Endothelial cell of umbilical vein (primary cell): ENCODE data around the gene MTMR3. TPM values are rescaled to one million over a fixed set of nuclear protein-coding genes. Genes with fewer than 3 reads are reported as not detected.

Experiments used
- BruUV-seq: library from RNA; stranded (reverse); fragments of 400-500 nt; replicated peaks from 2 replicates; lab custom pipeline; 2021; lab: Mats Ljungman, UMichigan
- CTCF ChIA-PET: fragments of 300-600, 350-600 bp; sonication (Branson Sonifier 250); formaldehyde crosslinking; loops from one replicate; lab custom pipeline; 2021; ENCODE audit warnings: antibody characterized with exemption, inconsistent platforms; lab: Charles Lee
- POLR2A ChIA-PET: fragments of 300-600, 350-600 bp; sonication (Branson Sonifier 250); formaldehyde crosslinking; loops from one replicate; lab custom pipeline; 2021; ENCODE audit warnings: antibody characterized with exemption, inconsistent platforms; lab: Charles Lee
- DNase-seq: peaks from one replicate; pipeline ENCODE4 v3.0.0-alpha.2; 2011; ENCODE audit warnings: low read depth, low spot score
- FAIRE-seq: peaks from 2 replicates; lab custom pipeline; 2011; peaks lifted over from hg19 to GRCh38; lab: Jason Lieb, UNC
- H2AFZ ChIP-seq: 2 replicates; pipeline ENCODE4 v1.6.0; 2012; ENCODE audit warnings: low read depth, low read length, control low read depth, inconsistent platforms
- H3K27ac ChIP-seq: 2 replicates; pipeline ENCODE4 v1.5.1; 2011; ENCODE audit warnings: low read depth, mild to moderate bottlenecking, control low read depth, low read length, moderate library complexity; ENCODE audit not compliant: insufficient read depth
- H3K27me3 ChIP-seq, 2 experiments: 2 replicates each; pipeline versions ENCODE4 v1.6.0 to v1.6.1; 2011; ENCODE audit warnings: low read length in 2 of 2, mixed read lengths in 1 of 2; ENCODE audit not compliant: control insufficient read depth in 2 of 2, insufficient read depth in 2 of 2
- H3K36me3 ChIP-seq, 2 experiments: 2 replicates in 1 of 2; 3 replicates in 1 of 2; pipeline ENCODE4 v1.5.1; 2011; ENCODE audit warnings: low read length in 2 of 2, mild to moderate bottlenecking in 1 of 2, moderate library complexity in 1 of 2; ENCODE audit not compliant: control insufficient read depth in 2 of 2, insufficient read depth in 2 of 2; ENCODE audit errors: extremely low read depth in 1 of 2
- H3K4me1 ChIP-seq: 3 replicates; pipeline ENCODE4 v1.5.1; 2011; ENCODE audit warnings: mild to moderate bottlenecking, low read length; ENCODE audit not compliant: control insufficient read depth, insufficient read depth; ENCODE audit errors: extremely low read depth
- H3K4me2 ChIP-seq: 2 replicates; pipeline ENCODE4 v1.6.1; 2011; ENCODE audit warnings: low read length, control low read depth, mixed read lengths; ENCODE audit not compliant: insufficient read depth
- H3K4me3 ChIP-seq, 3 experiments: fragments of 200-600 bp in 1 of 3; sonication (generic), shearing (Covaris generic) in 1 of 3; replicated peaks in 1 of 3; 2 replicates each; pipeline ENCODE4 v1.5.1; 2011 to 2016; ENCODE audit warnings: control low read depth in 3 of 3, low read length in 3 of 3, mild to moderate bottlenecking in 2 of 3, inconsistent platforms in 1 of 3, low read depth in 1 of 3, moderate library complexity in 1 of 3; ENCODE audit not compliant: insufficient read depth in 1 of 3
- H3K79me2 ChIP-seq: 2 replicates; pipeline ENCODE4 v1.6.0; 2012; ENCODE audit warnings: low read length, inconsistent platforms; ENCODE audit not compliant: control insufficient read depth, insufficient read depth
- H3K9ac ChIP-seq: replicated peaks from 2 replicates; pipeline ENCODE3; 2011; ENCODE audit warnings: low read length, control low read depth; ENCODE audit not compliant: insufficient read depth; ENCODE audit errors: extremely low read depth
- H3K9me1 ChIP-seq: replicated peaks from 3 replicates; pipeline ENCODE4 v1.6.0; 2011; ENCODE audit warnings: mild to moderate bottlenecking, low read length; ENCODE audit not compliant: control insufficient read depth, insufficient read depth; ENCODE audit errors: extremely low read depth
- H3K9me3 ChIP-seq: replicated peaks from 2 replicates; pipeline ENCODE4 v1.5.1; 2012; ENCODE audit warnings: low read length, inconsistent platforms; ENCODE audit not compliant: control insufficient read depth, insufficient read depth
- H4K20me1 ChIP-seq: replicated peaks from 2 replicates; pipeline ENCODE3; 2011; ENCODE audit warnings: mild to moderate bottlenecking, low read length; ENCODE audit not compliant: control insufficient read depth, insufficient read depth; ENCODE audit errors: extremely low read depth
- CTCF ChIP-seq, 2 donors: IDR thresholded peaks; 1 replicate in 1 of 2; 2 replicates in 1 of 2; pipeline ENCODE4 v1.5.1; 2011; ENCODE audit warnings: low read length in 2 of 2, mild to moderate bottlenecking in 2 of 2, moderate library complexity in 2 of 2, control low read depth in 1 of 2, inconsistent platforms in 1 of 2, low read depth in 1 of 2; ENCODE audit not compliant: insufficient read depth in 1 of 2; ENCODE audit errors: extremely low read depth in 1 of 2
- EZH2 ChIP-seq: IDR thresholded peaks from 2 replicates; pipeline ENCODE4 v1.6.1; 2012; ENCODE audit warnings: borderline replicate concordance, low read depth, mild to moderate bottlenecking, moderate library complexity, low read length, inconsistent platforms; ENCODE audit not compliant: severe bottlenecking
- FOS ChIP-seq: IDR thresholded peaks from 2 replicates; pipeline ENCODE4 v1.6.1; 2011; ENCODE audit warnings: mild to moderate bottlenecking, low read length, moderate library complexity, borderline replicate concordance; ENCODE audit not compliant: insufficient read depth
- GATA2 ChIP-seq: IDR thresholded peaks from 2 replicates; pipeline ENCODE4 v1.7.0; 2011; ENCODE audit warnings: low read depth, mild to moderate bottlenecking, moderate library complexity, mixed read lengths, low read length; ENCODE audit not compliant: insufficient read length, insufficient read depth
- JUN ChIP-seq: IDR thresholded peaks from 2 replicates; pipeline ENCODE4 v1.6.1; 2011; ENCODE audit warnings: borderline replicate concordance, low read depth; ENCODE audit not compliant: insufficient read length, insufficient read depth
- MAX ChIP-seq: IDR thresholded peaks from 2 replicates; pipeline ENCODE4 v1.6.1; 2011; ENCODE audit not compliant: insufficient read depth, insufficient read length
- MYC ChIP-seq: IDR thresholded peaks from one replicate; pipeline ENCODE4 v1.6.1; 2011; ENCODE audit warnings: mild to moderate bottlenecking, low read depth, low read length
- POLR2A ChIP-seq: IDR thresholded peaks from 2 replicates; pipeline ENCODE4 v1.6.1; 2012; ENCODE audit warnings: low read depth, mild to moderate bottlenecking, control low read depth, low read length
- POLR2AphosphoS5 ChIP-seq: IDR thresholded peaks from 2 replicates; pipeline ENCODE4 v1.6.1; 2012; ENCODE audit warnings: low read depth, mild to moderate bottlenecking, control low read depth, low read length, moderate library complexity; ENCODE audit not compliant: insufficient read depth
- dilution Hi-C: fragments of 300-500 bp; cut with MboI; formaldehyde crosslinking; loops from one replicate; pipeline ENCODE4 v1.15.0; 2019; ENCODE audit warnings: low sequenced_read_pairs; ENCODE audit not compliant: extremely low pct_ligation_motif_present
- intact Hi-C: fragments of 100-400 bp; cut with micrococcal nuclease; formaldehyde crosslinking; loops from one replicate; pipeline ENCODE4 v1.10.0; 2022
- polyA plus RNA-seq, 4 experiments: library from polyadenylated mRNA; depleted of rRNA in 3 of 4; stranded (reverse) in 3 of 4; unstranded in 1 of 4; fragments of >200 nt; gene quantifications; 2 replicates each; pipeline versions ENCODE4 v1.2.1 to v1.2.3, GENCODE V29; 2011 to 2012; ENCODE audit warnings: missing spikeins in 1 of 4
- total RNA-seq: library from RNA; stranded (reverse); gene quantifications from 2 replicates; pipeline ENCODE4 v1.2.3, GENCODE V29; 2021

Gene MTMR3
- total and polyA plus RNA-seq, 2 donors (not counting 3 experiments of a cell fraction or from before 2014, with no cell fraction given): 30.1 to 36.5 TPM

GRCh38 chr22:29967461-29967860, 84.5 kb downstream of the MTMR3 start:
- ChIA-PET POLR2A (interaction anchor here (0.6 to 0.7 kb wide), 2 partner anchors 9 to 1408 kb away, joined by 3 to 4 read pairs; no protein-coding TSS in a partner anchor), CTCF (interaction anchor here (1.0 to 1.3 kb wide), 2 partner anchors 9 to 20 kb away, joined by 3 read pairs; no protein-coding TSS in a partner anchor)
- H3K9ac ChIP-seq: no peak overlapping the region
- H3K79me2 ChIP-seq: no peaks in the 10 kb centered on the region
- dilution Hi-C loops (no loop called here), intact Hi-C loops (no loop called here)
- no peak overlapping the region for H3K27ac ChIP-seq
- no peaks in the 10 kb centered on the region for H4K20me1 ChIP-seq
- no peak for TF ChIP-seq POLR2A
- no peak for TF ChIP-seq GATA2
- no peak for TF ChIP-seq POLR2AphosphoS5
- TF ChIP-seq EZH2: no peak
- no peak for TF ChIP-seq MAX
- no peak for TF ChIP-seq MYC
- no peak for TF ChIP-seq FOS
- TF ChIP-seq JUN: no peak
- no peak for TF ChIP-seq CTCF (IDR thresholded peaks at IDR 0.05; ENCODE audit: extremely low read depth in 1 of 2, insufficient read depth in 1 of 2, low read depth in 1 of 2, low read length in 2 of 2)
- H3K4me1 ChIP-seq: no peaks in the 10 kb centered on the region
- no peak overlapping the region for H3K4me3 ChIP-seq
- H3K27me3 ChIP-seq: no peaks in the 10 kb centered on the region
- DNase-seq (no peak), FAIRE-seq (no peak)
- no peak overlapping the region for H2AFZ ChIP-seq
- no peaks in the 10 kb centered on the region for H3K9me1 ChIP-seq
- no TSS peak for BruUV-seq
- H3K9me3 ChIP-seq: no peaks in the 10 kb centered on the region
- no peaks in the 10 kb centered on the region for H3K36me3 ChIP-seq
- H3K4me2 ChIP-seq: no peak overlapping the region
